HG03064 (cell line): Measurements from ENCODE around the gene ADAP2.
"Not testable (repeated sequence)": the region's sequence is repeated elsewhere in the genome, so short reads cannot be mapped to it uniquely, and the experiment has no call there.

ENCODE experiments used
- ATAC-seq: cut with Tn5 transposase; IDR thresholded peaks from one replicate; pipeline ENCODE4 v1.9.1; 2021; ENCODE audit warnings: low read depth; ENCODE audit not compliant: unreplicated experiment

The ADAP2 gene

GRCh38 chr17:30929081-30929633, 7.4 kb downstream of the ADAP2 start:
- ATAC-seq, result no peak

DNA sequence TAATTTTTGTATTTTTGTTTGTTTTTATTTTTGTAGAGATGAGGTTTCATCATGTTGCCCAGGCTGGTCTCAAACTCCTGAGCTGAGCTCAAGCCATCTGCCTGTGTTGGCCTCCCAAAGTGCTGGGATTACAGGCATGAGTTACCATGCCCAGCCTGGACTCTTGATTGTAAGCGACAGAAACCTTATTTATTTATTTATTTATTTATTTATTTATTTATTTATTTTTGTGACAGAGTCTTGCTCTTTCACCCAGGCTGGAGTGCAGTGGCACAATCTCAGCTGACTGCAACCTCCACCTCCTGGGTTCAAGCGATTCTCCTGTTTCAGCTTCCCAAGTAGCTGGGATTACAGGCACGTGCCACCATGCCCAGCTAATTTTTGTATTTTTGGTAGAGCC, 8.1 kb downstream of the ADAP2 start:
- not testable (repeated sequence) for ATAC-seq

DNA sequence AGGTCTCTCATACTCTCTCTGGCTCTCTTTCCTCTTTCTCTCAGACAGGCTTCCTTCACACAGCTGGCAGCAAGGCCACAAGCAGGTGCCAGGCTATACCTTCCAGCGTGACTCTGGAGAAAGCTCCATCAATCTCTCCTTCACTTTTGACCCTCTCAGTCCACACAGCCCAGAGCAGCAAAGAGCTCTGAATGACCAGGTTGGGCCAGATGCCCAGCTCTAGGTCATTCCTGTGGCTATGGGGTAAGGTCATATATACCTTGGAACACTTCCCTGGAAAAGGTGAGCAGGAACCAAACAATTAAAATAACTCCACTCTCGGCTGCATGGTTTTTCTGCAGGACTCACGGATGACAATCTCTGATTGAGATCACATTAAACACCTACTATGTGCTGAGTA, 8.8 kb downstream of the ADAP2 start:
- ATAC-seq, result no peak

DNA sequence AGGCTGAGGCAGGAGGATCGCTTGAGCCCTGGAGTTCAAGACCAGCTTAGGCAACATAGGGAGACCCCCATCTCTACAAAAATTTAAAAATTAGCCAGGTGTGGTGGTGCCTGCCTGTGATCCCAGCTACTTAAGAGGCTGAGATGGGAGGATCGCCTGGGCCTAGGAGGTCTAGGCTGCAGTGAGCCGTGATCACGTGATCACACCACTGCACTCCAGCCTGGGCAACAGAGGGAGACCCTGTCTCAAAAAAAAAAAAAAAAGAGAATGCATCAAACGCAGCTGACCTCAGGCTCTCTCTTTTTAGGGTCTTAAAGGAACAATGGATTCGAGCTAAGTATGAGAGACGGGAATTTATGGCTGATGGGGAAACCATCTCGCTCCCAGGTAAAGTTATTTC, 9.8 kb downstream of the ADAP2 start:
- ATAC-seq, result not testable (repeated sequence)

DNA sequence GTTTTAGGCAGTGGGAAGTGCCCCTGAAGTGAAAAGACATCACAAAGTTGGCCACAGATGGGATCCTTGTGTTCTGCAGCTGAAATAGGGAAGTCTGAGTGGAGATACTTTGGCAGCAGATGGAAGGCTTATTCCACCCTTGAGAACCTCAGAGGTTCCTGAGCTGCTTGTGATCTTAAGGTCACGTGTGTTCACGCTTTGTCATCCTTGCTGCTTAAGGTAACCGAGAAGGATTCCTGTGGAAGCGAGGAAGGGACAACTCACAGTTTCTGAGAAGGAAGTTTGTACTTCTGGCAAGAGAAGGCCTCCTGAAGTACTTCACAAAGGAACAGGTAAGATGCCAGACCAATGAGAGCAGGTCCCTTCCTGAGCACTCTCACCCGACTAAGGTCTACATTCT, 12.2 kb downstream of the ADAP2 start:
- ATAC-seq, result no peak

GRCh38 chr17:30939051-30939689, 17.4 kb downstream of the ADAP2 start:
- no peak for ATAC-seq

DNA sequence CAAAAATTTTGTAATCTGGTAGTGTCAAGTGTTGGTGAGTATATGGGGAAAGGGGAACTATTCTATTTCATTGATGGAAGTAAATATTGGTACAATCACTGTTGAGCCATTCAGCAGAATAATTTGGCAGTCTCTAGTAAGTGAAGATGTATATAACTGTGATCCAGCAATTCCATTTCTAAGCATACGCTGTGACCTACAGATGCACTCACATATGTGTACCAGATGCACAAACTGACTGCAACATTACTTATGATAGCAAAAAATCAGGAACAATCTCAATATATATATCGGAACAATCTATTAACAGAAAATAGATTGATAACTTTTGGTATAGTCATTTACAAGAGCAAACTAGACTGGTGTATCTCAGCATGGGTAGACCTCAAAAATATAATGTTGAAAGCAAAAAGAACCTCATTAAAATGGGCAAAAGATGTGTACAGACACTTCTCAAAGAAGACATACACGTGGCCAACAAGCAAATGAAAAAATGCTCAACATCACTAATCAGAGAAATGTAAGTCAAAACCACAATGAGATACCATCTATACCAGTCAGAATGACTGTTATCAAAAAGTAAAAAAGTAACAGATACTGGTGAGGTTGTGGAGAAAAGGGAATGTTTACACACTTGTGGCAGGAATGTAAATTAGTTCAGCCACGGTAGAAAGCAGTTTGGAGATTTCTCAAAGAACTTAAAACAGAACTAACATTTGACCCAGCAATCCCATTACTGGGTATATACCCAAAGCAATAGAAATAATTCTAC, 20.7 kb downstream of the ADAP2 start:
- no peak for ATAC-seq

GRCh38 chr17:30947796-30948195, 26.1 kb downstream of the ADAP2 start:
- ATAC-seq, result no peak

DNA sequence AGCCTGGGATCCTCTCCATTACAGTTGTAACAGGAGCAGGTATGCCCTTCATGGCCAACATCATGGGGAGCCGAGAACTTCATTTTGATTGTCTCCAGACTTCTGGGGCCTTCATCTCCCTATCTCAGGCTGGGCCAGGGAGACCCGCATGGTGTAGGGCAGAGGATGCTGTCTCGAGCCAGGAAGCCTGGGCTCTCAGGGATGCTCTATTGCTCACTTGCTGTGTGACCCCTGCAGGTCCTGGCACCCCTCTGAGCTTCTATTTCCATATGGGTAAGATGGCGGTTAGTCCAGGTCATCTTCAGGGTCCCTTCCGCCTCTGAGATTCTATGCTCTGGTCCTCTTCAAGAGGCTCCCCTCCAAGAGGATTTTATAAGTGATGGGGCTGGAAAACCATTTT, 28.4 kb downstream of the ADAP2 start:
- no peak for ATAC-seq

DNA sequence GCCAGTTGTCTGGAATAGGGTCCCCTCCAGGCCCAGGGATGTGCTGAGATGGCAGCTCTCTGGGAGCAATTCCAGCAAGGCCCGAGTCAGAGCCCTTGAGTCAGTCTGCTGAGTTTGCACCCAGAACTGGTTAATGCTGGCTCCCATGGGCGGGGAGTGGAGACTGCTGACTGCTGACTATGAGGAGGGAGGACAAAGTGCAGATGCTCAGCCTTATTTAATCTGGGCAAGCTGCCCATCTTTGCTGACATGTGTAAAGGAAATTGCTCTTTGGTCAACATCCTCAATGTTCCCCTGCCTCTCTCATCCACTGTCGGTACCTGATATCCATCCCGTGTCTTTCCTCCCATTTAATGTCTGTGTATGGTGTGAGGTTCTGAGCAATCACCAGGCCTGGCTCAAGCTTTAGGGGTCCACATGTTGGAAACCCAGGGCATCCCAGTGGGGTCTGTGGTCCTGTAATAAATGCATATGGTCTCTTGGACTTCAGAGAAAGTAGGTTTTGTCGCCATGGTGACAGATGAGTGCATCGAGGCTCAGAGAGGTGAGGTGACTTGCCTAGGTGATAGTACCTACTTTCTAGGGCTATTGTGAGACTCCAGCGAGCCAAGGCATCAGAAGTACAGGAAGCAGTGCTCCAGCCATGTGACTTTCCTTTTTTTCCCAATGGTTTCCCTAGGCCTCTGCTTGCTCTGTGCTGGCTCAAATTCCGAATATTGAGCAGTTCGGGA, 29.1 kb downstream of the ADAP2 start:
- ATAC-seq, result no peak

GRCh38 chr17:30952638-30953393, 31.1 kb downstream of the ADAP2 start:
- ATAC-seq, result no peak

DNA sequence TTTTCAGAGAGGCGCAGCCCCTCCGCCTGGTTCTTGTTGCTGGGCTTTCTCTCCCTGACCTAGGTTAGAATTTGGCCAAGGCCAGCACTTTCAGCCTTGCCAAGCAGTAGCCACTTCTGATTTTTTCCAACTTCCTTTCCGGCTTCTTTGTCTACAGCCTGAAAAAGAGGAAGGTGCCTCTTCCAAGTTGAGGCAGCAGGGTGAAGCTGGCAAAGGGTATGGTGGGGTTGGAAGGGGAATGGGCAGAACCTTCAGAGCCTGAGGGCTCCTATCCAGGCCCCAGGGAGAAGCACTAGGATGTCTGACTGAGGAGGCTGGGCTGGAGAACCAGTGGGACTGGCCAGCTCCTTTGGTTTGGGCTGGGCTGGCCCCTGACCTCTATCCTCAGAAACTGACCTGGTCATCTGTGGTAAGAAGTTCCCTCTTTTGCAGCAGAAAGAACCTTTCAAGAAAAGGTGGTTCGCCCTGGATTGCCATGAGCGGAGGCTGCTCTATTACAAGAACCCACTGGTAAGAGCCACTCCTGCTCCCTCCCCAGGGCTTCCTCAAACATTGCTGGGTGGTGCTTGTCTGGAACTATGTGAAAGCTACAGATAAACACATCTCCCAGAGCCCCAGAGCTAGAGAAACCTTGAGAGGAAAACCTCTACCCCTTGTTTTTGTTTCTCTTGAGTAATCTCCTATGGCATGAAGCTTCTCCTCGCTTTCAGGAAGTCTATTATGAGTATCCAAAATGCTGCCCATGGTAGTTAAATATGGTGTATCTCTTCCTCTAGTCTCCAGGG, 32.5 kb downstream of the ADAP2 start:
- no peak for ATAC-seq

DNA sequence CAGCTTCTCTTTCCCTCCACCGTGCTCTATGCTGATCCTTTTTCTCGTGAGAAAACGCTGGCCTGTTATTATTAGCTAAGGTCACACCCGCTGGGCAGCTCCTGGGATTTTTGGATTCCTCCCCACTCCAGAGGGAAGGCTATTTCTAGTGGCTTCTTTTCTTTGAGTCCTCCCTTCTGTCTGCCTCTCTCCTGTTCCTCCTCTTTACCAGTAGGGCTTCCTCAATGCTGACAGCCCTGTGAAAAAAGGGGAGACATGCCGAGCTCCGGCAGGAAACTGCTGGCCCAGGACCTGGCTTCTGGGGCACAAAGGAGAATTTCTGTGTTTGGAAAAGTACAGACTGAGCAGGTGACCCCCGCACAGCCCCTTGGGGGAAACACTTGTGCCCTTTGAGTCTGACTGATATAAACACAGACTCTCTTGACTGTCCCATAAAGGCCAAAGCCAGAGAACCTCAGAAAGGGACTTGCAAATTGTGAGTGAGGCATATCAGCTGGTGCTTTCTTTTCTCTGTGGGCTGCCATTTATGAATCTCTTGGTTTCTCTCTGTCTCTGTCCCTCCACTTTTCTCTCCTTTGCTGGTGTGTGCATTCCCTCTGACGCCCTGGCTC, 35.1 kb downstream of the ADAP2 start:
- no peak for ATAC-seq

DNA sequence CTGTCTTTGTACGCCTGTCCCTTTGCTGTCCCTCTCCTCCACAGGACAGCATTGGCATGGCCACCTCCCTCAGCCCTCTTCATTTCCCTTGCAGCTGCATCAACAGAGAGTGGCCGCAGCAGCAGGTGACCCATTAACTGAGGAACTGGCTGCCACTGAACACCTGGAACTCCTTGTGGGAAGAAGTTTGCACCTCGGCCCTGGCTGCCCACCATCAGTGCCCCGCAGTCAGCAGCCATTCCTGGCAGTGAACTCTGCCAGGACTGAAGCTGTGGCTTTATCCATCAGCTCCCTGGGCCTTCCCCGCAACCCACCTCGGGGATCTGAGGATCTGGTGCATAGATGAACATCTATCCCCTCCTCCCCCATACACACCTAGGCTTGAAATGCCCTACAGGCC, 36.0 kb downstream of the ADAP2 start:
- ATAC-seq, result no peak

GRCh38 chr17:30958187-30958586, 36.4 kb downstream of the ADAP2 start:
- no peak for ATAC-seq

DNA sequence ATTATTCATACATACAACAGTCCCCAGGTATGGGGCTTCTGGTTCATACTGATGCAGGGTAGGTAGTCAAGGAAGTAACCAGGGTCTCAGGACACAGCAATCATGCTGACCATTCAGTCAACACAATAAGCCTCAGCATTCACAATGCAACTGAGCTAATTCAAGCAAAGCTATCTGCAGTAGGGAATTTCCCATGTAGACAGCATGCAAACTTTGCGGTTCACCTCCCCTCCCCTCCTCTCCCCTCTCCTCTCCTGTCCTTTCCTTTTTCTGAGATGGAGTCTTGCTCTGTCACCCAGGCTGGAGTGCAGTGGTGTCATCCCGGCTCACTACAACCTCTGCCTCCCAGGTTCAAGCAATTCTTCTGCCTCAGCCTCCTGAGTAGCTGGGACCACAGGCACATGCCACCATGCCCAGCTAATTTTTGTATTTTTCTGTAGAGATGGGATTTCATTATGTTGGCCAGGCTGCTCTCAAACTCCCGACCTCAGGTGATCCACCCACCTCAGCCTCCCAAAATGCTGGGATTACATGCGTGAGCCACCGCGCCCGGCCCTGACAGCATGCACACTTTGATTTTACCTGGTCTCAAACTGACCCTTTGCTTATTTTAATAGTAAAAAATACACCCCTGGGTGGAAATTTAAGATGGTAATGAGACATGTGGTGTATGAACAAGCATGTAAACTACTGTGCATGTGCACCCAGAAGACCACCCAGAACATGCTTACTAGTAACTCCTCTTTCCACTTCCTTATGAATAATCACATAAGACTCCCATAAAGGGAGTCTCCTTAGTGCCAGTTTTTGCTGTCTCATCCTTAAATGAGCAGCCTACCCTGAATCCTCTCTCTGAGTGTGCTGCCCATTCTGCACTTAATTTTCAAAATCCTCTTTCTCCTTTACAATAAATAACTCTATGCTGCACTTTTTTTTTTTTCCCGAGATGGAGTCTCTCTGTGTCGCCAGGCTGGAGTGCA, 39.8 kb downstream of the ADAP2 start:
- no peak for ATAC-seq

- ATAC-seq, result not testable (repeated sequence)
These were observed 42.6 kb downstream of the ADAP2 start for GRCh38 chr17:30964312-30964711.

- ATAC-seq, result no peak
These were observed 43.1 kb downstream of the ADAP2 start for GRCh38 chr17:30964876-30965275.
